Measurements from ENCODE around the gene RAB27A.

The RAB27A gene

DNA sequence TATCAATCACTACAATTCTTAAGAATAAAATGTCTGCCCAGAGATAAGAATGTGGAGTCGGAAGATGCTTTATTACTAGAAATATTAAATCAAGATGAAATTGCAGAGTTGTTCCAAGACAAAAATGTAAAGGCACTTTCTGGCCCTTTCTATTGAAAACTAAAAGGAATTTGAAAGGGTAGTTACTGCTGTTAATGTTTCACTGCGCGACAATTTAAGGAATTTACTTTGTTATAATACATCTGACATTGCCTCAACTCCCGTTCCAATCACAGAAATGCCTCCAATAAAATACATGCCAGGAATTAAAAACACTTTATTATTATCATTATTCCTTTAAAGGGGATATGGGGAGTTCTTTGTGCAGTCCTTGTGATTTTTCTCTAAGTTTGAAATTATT lies 119.3 kb downstream of the RAB27A start:
- H3K9me3 ChIP-seq (ENCODE audit: insufficient read depth, low read depth, low read length) = no peaks in the 10 kb centered on the region
- no peaks in the 10 kb centered on the region for H3K36me3 ChIP-seq (ENCODE audit: insufficient read depth, low read length)
- WGBS = 80% methylated on average over 4 of the region's 4 CpGs
- H3K27ac ChIP-seq (ENCODE audit: low read depth, low read length) = no peak overlapping the region
- H3K27me3 ChIP-seq (ENCODE audit: insufficient read depth, low read length) = no peaks in the 10 kb centered on the region
- H3K4me3 ChIP-seq (ENCODE audit: low read length) = no peak overlapping the region
- H3K4me1 ChIP-seq (ENCODE audit: insufficient read depth, low read length) = no peaks in the 10 kb centered on the region
- no peak overlapping the region for H3K9ac ChIP-seq (ENCODE audit: low read depth, low read length)

DNA sequence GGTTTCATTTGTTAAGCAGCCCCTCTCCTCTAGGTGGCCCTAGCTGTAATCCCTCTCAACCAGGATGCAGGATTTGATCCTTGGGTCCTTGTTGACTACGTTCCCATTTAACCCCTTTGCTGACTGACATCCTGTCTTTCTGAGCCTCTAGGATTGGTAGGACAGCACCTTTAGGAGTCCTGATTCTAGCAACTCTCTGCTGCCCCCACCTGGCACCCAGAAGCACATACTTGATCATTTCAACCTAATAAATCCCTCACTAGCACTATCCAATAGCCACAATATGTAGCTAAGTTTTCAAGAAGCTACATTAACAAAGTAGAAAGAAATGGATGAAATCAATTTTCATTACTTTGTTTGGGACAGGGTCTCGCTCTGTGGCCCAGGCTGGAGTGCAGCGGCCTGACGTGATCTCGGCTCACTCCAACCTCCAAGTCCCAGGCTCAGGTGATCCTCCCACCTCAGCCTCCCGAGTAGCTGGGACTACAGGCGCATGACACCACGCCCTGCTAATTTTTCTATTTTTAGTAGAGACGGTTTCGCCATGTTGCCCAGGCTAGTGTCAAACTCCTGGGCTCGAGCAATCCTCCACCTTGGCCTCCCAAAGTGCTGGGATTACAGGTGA lies 121.2 kb downstream of the RAB27A start:
- no peaks in the 10 kb centered on the region for H3K9me3 ChIP-seq (ENCODE audit: insufficient read depth, low read depth, low read length)
- no peak overlapping the region for H3K27ac ChIP-seq (ENCODE audit: low read depth, low read length)
- H3K36me3 ChIP-seq (ENCODE audit: insufficient read depth, low read length) = no peaks in the 10 kb centered on the region
- no peak overlapping the region for H3K4me3 ChIP-seq (ENCODE audit: low read length)
- H3K9ac ChIP-seq (ENCODE audit: low read depth, low read length) = no peak overlapping the region
- WGBS = 79% methylated on average over 11 of the region's 11 CpGs
- no peaks in the 10 kb centered on the region for H3K27me3 ChIP-seq (ENCODE audit: insufficient read depth, low read length)
- no peaks in the 10 kb centered on the region for H3K4me1 ChIP-seq (ENCODE audit: insufficient read depth, low read length)

DNA sequence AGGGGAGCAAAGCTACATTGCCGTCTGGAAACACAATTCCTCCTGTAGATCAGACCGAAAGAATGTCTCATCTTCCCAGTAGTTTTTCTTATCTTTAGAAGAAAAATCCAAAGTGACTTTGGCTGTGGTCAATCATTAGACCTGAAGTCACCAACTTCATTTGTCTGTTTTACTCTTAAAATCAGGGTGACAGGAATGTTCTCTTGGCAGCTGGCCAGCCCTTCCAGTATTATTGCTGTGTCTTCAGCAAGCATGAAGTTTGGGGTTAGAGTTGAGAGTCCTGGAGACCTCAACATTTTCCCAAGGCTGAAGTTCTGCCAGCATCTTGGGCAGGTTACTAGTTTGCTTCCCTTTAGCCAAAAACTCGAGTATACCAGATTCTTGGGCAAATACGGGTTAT lies 125.3 kb downstream of the RAB27A start:
- WGBS = 92% methylated on average over 4 of the region's 4 CpGs
- Histone ChIP-seq H3K36me3 (ENCODE audit: insufficient read depth, low read length) (no peaks in the 10 kb centered on the region), H3K9me3 (ENCODE audit: insufficient read depth, low read depth, low read length) (no peaks in the 10 kb centered on the region), H3K9ac (ENCODE audit: low read depth, low read length) (no peak overlapping the region), H3K27ac (ENCODE audit: low read depth, low read length) (no peak overlapping the region), H3K4me3 (ENCODE audit: low read length) (no peak overlapping the region), H3K27me3 (ENCODE audit: insufficient read depth, low read length) (no peaks in the 10 kb centered on the region), H3K4me1 (ENCODE audit: insufficient read depth, low read length) (no peaks in the 10 kb centered on the region)

All from HUES64 (cell line).